Immature natural killer cell (primary cell): ENCODE results near the gene TPPP3. TPM values are rescaled to one million over a fixed set of nuclear protein-coding genes. Genes with fewer than 3 reads are reported as not detected.
"Not testable (repeated sequence)": the region's sequence is repeated elsewhere in the genome, so short reads cannot be mapped to it uniquely, and the experiment has no call there.

Experiments
- DNase-seq, 3 donors: peaks; one replicate each; pipeline ENCODE4 v3.0.0; 2022; ENCODE audit warnings: mixed read lengths in 1 of 3
- H3K27ac Mint-ChIP-seq, 6 donors: one replicate each; pipeline ENCODE4 v1.8.0; 2020; ENCODE audit warnings: mixed read lengths in 6 of 6, mild to moderate bottlenecking in 5 of 6, inconsistent platforms in 4 of 6, moderate library complexity in 3 of 6
- H3K27me3 Mint-ChIP-seq, 3 donors: one replicate each; pipeline ENCODE4 v1.8.0; 2020 to 2021; ENCODE audit warnings: low read depth in 3 of 3, mild to moderate bottlenecking in 3 of 3, mixed read lengths in 3 of 3, moderate library complexity in 3 of 3, inconsistent platforms in 1 of 3
- H3K36me3 Mint-ChIP-seq, 3 donors: one replicate each; pipeline ENCODE4 v1.8.0; 2020; ENCODE audit warnings: mixed read lengths in 3 of 3, inconsistent platforms in 2 of 3, mild to moderate bottlenecking in 2 of 3
- H3K4me1 Mint-ChIP-seq, 2 donors: one replicate each; pipeline ENCODE4 v1.8.0; 2020; ENCODE audit warnings: inconsistent platforms in 2 of 2, mild to moderate bottlenecking in 2 of 2, mixed read lengths in 2 of 2, moderate library complexity in 1 of 2
- H3K4me3 Mint-ChIP-seq, 5 donors: one replicate each; pipeline ENCODE4 v1.8.0; 2020; ENCODE audit warnings: mild to moderate bottlenecking in 5 of 5, mixed read lengths in 5 of 5, inconsistent platforms in 3 of 5, moderate library complexity in 3 of 5
- H3K9me3 Mint-ChIP-seq, 6 donors: one replicate each; pipeline ENCODE4 v1.8.0; 2020; ENCODE audit warnings: mild to moderate bottlenecking in 6 of 6, mixed read lengths in 6 of 6, inconsistent platforms in 4 of 6, moderate library complexity in 3 of 6
- polyA plus RNA-seq, 3 donors: library from polyadenylated mRNA; unstranded; fragments of 300-500 nt; fragmentation: Illumina TruSeq; gene quantifications; one replicate each; pipeline ENCODE4 v1.2.3, GENCODE V29; 2021

TPPP3 gene
- polyA plus RNA-seq, 3 donors from 2014 or later = 0.22 to 0.78 TPM; not detected in 1

- H3K4me1 Mint-ChIP-seq = no peaks in the 10 kb centered on the region
- H3K27me3 Mint-ChIP-seq = peaks cover 0 to 8% (median 1%) of the 10 kb centered on the region in 3 donors
- no peak for DNase-seq
- no peaks in the 10 kb centered on the region for H3K36me3 Mint-ChIP-seq
- H3K4me3 Mint-ChIP-seq = no peak overlapping the region
- H3K27ac Mint-ChIP-seq = no peak overlapping the region
- H3K9me3 Mint-ChIP-seq = no peaks in the 10 kb centered on the region
Measured at GRCh38 chr16:67386861-67387455, 6.3 kb downstream of the TPPP3 start.

GRCh38 chr16:67384778-67385510 is 8.4 kb downstream of the TPPP3 start:
- H3K27me3 Mint-ChIP-seq = peaks cover 0 to 7% (median 3%) of the 10 kb centered on the region in 3 donors
- no peak overlapping the region for H3K4me3 Mint-ChIP-seq
- H3K9me3 Mint-ChIP-seq = no peaks in the 10 kb centered on the region
- no peaks in the 10 kb centered on the region for H3K4me1 Mint-ChIP-seq
- no peak for DNase-seq
- H3K27ac Mint-ChIP-seq = no peak overlapping the region
- H3K36me3 Mint-ChIP-seq = no peaks in the 10 kb centered on the region

GRCh38 chr16:67383284-67383683 is 10.0 kb downstream of the TPPP3 start:
- Mint-ChIP-seq H3K36me3 (no peaks in the 10 kb centered on the region), H3K4me1 (no peaks in the 10 kb centered on the region), H3K4me3 (no peak overlapping the region), H3K27ac (no peak overlapping the region), H3K27me3 (peaks cover 0 to 4% (median 3%) of the 10 kb centered on the region in 3 donors), H3K9me3 (no peaks in the 10 kb centered on the region)
- DNase-seq = no peak

GRCh38 chr16:67378642-67379041 is 14.7 kb downstream of the TPPP3 start:
- Mint-ChIP-seq H3K27me3 (peaks cover 0 to 4% (median 0%) of the 10 kb centered on the region in 3 donors), H3K4me1 (no peaks in the 10 kb centered on the region), H3K36me3 (peaks cover 0 to 3% (median 0%) of the 10 kb centered on the region in 3 donors), H3K4me3 (no peak overlapping the region), H3K9me3 (no peaks in the 10 kb centered on the region), H3K27ac (no peak overlapping the region)
- DNase-seq = no peak

GRCh38 chr16:67376012-67376411 is 17.3 kb downstream of the TPPP3 start:
- not testable (repeated sequence) for H3K27me3 Mint-ChIP-seq, H3K4me1 Mint-ChIP-seq, H3K36me3 Mint-ChIP-seq, H3K4me3 Mint-ChIP-seq, H3K9me3 Mint-ChIP-seq, DNase-seq, H3K27ac Mint-ChIP-seq

GRCh38 chr16:67372664-67373063 is 20.6 kb downstream of the TPPP3 start:
- Mint-ChIP-seq H3K4me3 (no peak overlapping the region), H3K27me3 (peaks cover 1 to 3% (median 3%) of the 10 kb centered on the region in 3 donors), H3K4me1 (no peaks in the 10 kb centered on the region), H3K27ac (no peak overlapping the region), H3K9me3 (no peaks in the 10 kb centered on the region), H3K36me3 (peaks cover 0 to 3% (median 0%) of the 10 kb centered on the region in 3 donors)
- no peak for DNase-seq

- no peaks in the 10 kb centered on the region for H3K9me3 Mint-ChIP-seq
- no peak for DNase-seq
- H3K27me3 Mint-ChIP-seq = peaks cover 0 to 3% (median 3%) of the 10 kb centered on the region in 3 donors
- H3K27ac Mint-ChIP-seq = no peak overlapping the region
- peaks cover 0 to 3% (median 0%) of the 10 kb centered on the region in 3 donors for H3K36me3 Mint-ChIP-seq
- no peaks in the 10 kb centered on the region for H3K4me1 Mint-ChIP-seq
- no peak overlapping the region for H3K4me3 Mint-ChIP-seq
Measured at GRCh38 chr16:67370661-67371060, 22.6 kb downstream of the TPPP3 start.

GRCh38 chr16:67364600-67365235 is 28.6 kb downstream of the TPPP3 start:
- H3K4me1 Mint-ChIP-seq = peaks cover 4 to 6% of the 10 kb centered on the region in 2 donors
- H3K36me3 Mint-ChIP-seq = no peaks in the 10 kb centered on the region
- H3K9me3 Mint-ChIP-seq = no peaks in the 10 kb centered on the region
- no peak for DNase-seq
- H3K4me3 Mint-ChIP-seq = no peak overlapping the region
- H3K27me3 Mint-ChIP-seq = peaks cover 0 to 2% (median 0%) of the 10 kb centered on the region in 3 donors
- no peak overlapping the region for H3K27ac Mint-ChIP-seq

- no peak for DNase-seq
- Mint-ChIP-seq H3K27me3 (peaks cover 0 to 2% (median 0%) of the 10 kb centered on the region in 3 donors), H3K4me3 (no peak overlapping the region), H3K36me3 (no peaks in the 10 kb centered on the region), H3K9me3 (no peaks in the 10 kb centered on the region), H3K4me1 (peaks cover 4 to 6% of the 10 kb centered on the region in 2 donors), H3K27ac (no peak overlapping the region)
Measured at GRCh38 chr16:67361038-67361437, 32.3 kb downstream of the TPPP3 start.

- not testable (repeated sequence) for H3K27ac Mint-ChIP-seq, H3K27me3 Mint-ChIP-seq, H3K36me3 Mint-ChIP-seq, H3K4me3 Mint-ChIP-seq, DNase-seq, H3K4me1 Mint-ChIP-seq, H3K9me3 Mint-ChIP-seq
Measured at GRCh38 chr16:67359540-67360269, 33.6 kb downstream of the TPPP3 start.

- H3K9me3 Mint-ChIP-seq = no peaks in the 10 kb centered on the region
- H3K4me1 Mint-ChIP-seq = no peaks in the 10 kb centered on the region
- no peak for DNase-seq
- H3K4me3 Mint-ChIP-seq = no peak overlapping the region
- H3K36me3 Mint-ChIP-seq = no peaks in the 10 kb centered on the region
- H3K27me3 Mint-ChIP-seq = peaks cover 0 to 4% (median 0%) of the 10 kb centered on the region in 3 donors
- H3K27ac Mint-ChIP-seq = no peak overlapping the region
Measured at GRCh38 chr16:67357561-67357960, 35.7 kb downstream of the TPPP3 start.

GRCh38 chr16:67356396-67356795 is 36.9 kb downstream of the TPPP3 start:
- no peak for DNase-seq
- Mint-ChIP-seq H3K27me3 (peaks cover 0 to 4% (median 0%) of the 10 kb centered on the region in 3 donors), H3K4me1 (no peaks in the 10 kb centered on the region), H3K4me3 (no peak overlapping the region), H3K9me3 (no peaks in the 10 kb centered on the region), H3K27ac (no peak overlapping the region), H3K36me3 (no peaks in the 10 kb centered on the region)

GRCh38 chr16:67352463-67352862 is 40.8 kb downstream of the TPPP3 start:
- H3K9me3 Mint-ChIP-seq, DNase-seq, H3K4me3 Mint-ChIP-seq, H3K27me3 Mint-ChIP-seq, H3K4me1 Mint-ChIP-seq, H3K36me3 Mint-ChIP-seq, H3K27ac Mint-ChIP-seq: not testable (repeated sequence)

GRCh38 chr16:67350324-67350723 is 43.0 kb downstream of the TPPP3 start:
- H3K27ac Mint-ChIP-seq = no peak overlapping the region
- no peaks in the 10 kb centered on the region for H3K36me3 Mint-ChIP-seq
- H3K27me3 Mint-ChIP-seq = no peaks in the 10 kb centered on the region
- H3K4me3 Mint-ChIP-seq = no peak overlapping the region
- H3K9me3 Mint-ChIP-seq = no peaks in the 10 kb centered on the region
- DNase-seq = no peak
- H3K4me1 Mint-ChIP-seq = no peaks in the 10 kb centered on the region
